Measurements from ENCODE around the gene CITED4. TPM values are rescaled to one million over a fixed set of nuclear protein-coding genes. Genes with fewer than 3 reads are reported as not detected.
A peak's percentile ranks its signal among the peaks of the same experiment; 100 is the strongest.

The CITED4 gene
- polyA plus RNA-seq, 2 donors, result 11.7 to 21.8 TPM

DNA sequence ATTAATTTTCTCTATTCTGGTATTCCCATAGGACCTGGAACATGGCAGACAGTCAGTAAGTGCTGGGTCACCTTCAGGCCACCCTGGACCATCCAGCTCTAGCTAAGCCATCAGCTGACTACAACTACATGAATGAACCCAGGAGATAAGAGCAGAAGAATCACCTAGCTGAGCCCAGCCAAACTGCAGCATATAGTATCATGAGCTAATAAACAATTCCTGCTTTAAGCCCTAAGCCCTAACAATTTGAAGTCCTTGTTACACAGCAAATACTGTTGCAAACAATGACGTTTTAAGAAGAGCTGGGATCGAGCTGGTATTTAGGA is 14.2 kb upstream of the CITED4 start:
- H3K27ac ChIP-seq (ENCODE audit: low read depth in 2 of 2, low read length in 1 of 2), result peak overlapping the region in 1 of 2 donors; percentile 3
- H3K27me3 ChIP-seq (ENCODE audit: control insufficient read depth in 1 of 2, insufficient read depth in 2 of 2, low read length in 2 of 2), result no peaks in the 10 kb centered on the region
- H3K4me3 ChIP-seq (ENCODE audit: low read depth in 1 of 2, low read length in 2 of 2), result no peak overlapping the region
- no peaks in the 10 kb centered on the region for H3K9me3 ChIP-seq (ENCODE audit: control insufficient read depth in 2 of 2, insufficient read depth in 1 of 2, low read depth in 1 of 2, low read length in 1 of 2)
- 89 to 91% methylated on average over 2 of the region's 2 CpGs for WGBS, 2 donors
- H3K36me3 ChIP-seq (ENCODE audit: control insufficient read depth in 2 of 2, insufficient read depth in 2 of 2, low read length in 1 of 2), result no peaks in the 10 kb centered on the region
- peaks cover 6 to 9% of the 10 kb centered on the region in 2 donors for H3K4me1 ChIP-seq (ENCODE audit: control insufficient read depth in 2 of 2, insufficient read depth in 2 of 2, low read length in 1 of 2)

DNA sequence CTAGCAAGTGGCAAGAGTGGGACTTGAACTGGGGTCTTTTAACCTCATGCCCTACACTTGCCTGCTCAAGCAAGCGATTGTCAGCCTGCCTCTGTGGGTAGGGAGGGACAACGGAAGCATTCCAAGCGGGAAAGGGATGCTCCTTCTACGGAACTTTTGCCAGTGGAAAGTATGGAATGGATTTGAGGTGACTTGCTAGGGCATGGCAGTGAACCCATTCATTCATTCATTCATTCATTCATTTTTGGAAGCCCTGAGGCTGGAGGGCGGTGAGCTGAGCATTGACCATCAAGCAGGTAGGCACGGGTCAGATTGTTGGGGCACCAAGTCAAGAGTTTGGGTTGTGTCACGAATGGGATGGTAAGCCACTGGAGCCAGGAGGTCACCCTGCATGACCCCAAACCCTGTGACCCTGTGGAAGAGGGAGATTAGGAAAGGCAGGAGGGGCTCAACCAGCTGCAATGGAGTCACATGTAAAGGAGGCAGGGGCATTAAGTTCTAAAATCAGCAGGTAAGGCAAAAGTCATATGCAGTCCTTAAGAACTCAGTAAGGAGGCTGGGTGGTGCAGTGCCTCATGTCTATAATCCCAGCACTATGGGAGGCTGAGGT is 11.8 kb upstream of the CITED4 start:
- no peak overlapping the region for H3K4me3 ChIP-seq (ENCODE audit: low read depth in 1 of 2, low read length in 2 of 2)

DNA sequence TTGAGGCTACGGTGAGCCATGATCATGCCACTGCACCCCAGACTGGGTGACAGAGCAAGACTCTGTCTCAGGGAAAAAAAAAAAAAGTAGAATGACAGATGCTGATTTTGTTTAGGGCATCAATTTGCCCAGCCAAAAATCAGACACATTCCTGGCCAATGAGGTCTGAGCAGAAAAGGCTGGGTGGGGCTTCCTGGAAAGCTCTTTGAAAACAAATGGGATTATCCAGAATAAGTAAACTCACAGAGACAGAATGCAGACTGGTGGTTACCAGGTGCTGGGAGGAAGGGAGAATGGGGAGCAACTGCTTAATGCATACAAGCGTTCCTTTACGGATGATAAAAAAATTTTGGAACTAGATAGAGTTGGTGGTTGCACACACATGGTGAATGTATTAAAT is 10.1 kb upstream of the CITED4 start:
- Histone ChIP-seq H3K9me3 (ENCODE audit: control insufficient read depth in 2 of 2, insufficient read depth in 1 of 2, low read depth in 1 of 2, low read length in 1 of 2) (no peaks in the 10 kb centered on the region), H3K36me3 (ENCODE audit: control insufficient read depth in 2 of 2, insufficient read depth in 2 of 2, low read length in 1 of 2) (no peaks in the 10 kb centered on the region), H3K27ac (ENCODE audit: low read depth in 2 of 2, low read length in 1 of 2) (no peak overlapping the region), H3K4me1 (ENCODE audit: control insufficient read depth in 2 of 2, insufficient read depth in 2 of 2, low read length in 1 of 2) (no peaks in the 10 kb centered on the region), H3K4me3 (ENCODE audit: low read depth in 1 of 2, low read length in 2 of 2) (no peak overlapping the region), H3K27me3 (ENCODE audit: control insufficient read depth in 1 of 2, insufficient read depth in 2 of 2, low read length in 2 of 2) (no peaks in the 10 kb centered on the region)
- 51 to 52% methylated on average over 3 of the region's 3 CpGs for WGBS, 2 donors

More for the DNA sequence above, 11.8 kb upstream of the CITED4 start:
- Histone ChIP-seq H3K36me3 (ENCODE audit: control insufficient read depth in 2 of 2, insufficient read depth in 2 of 2, low read length in 1 of 2) (no peaks in the 10 kb centered on the region), H3K27ac (ENCODE audit: low read depth in 2 of 2, low read length in 1 of 2) (no peak overlapping the region), H3K9me3 (ENCODE audit: control insufficient read depth in 2 of 2, insufficient read depth in 1 of 2, low read depth in 1 of 2, low read length in 1 of 2) (no peaks in the 10 kb centered on the region), H3K27me3 (ENCODE audit: control insufficient read depth in 1 of 2, insufficient read depth in 2 of 2, low read length in 2 of 2) (no peaks in the 10 kb centered on the region), H3K4me1 (ENCODE audit: control insufficient read depth in 2 of 2, insufficient read depth in 2 of 2, low read length in 1 of 2) (peaks cover 4 to 5% of the 10 kb centered on the region in 2 donors)
- WGBS, 2 donors, result 95 to 97% methylated on average over 7 of the region's 7 CpGs

- 92 to 94% methylated on average over 2 of the region's 2 CpGs for WGBS, 2 donors
- H3K9me3 ChIP-seq (ENCODE audit: control insufficient read depth in 2 of 2, insufficient read depth in 1 of 2, low read depth in 1 of 2, low read length in 1 of 2), result no peaks in the 10 kb centered on the region
- no peak overlapping the region for H3K4me3 ChIP-seq (ENCODE audit: low read depth in 1 of 2, low read length in 2 of 2)
- H3K27me3 ChIP-seq (ENCODE audit: control insufficient read depth in 1 of 2, insufficient read depth in 2 of 2, low read length in 2 of 2), result no peaks in the 10 kb centered on the region
- no peaks in the 10 kb centered on the region for H3K36me3 ChIP-seq (ENCODE audit: control insufficient read depth in 2 of 2, insufficient read depth in 2 of 2, low read length in 1 of 2)
- H3K27ac ChIP-seq (ENCODE audit: low read depth in 2 of 2, low read length in 1 of 2), result no peak overlapping the region
- H3K4me1 ChIP-seq (ENCODE audit: control insufficient read depth in 2 of 2, insufficient read depth in 2 of 2, low read length in 1 of 2), result no peaks in the 10 kb centered on the region
Observed at GRCh38 chr1:40870135-40870728, 8.1 kb upstream of the CITED4 start.

GRCh38 chr1:40868051-40868723 is 6.0 kb upstream of the CITED4 start:
- no peak overlapping the region for H3K27ac ChIP-seq (ENCODE audit: low read depth in 2 of 2, low read length in 1 of 2)
- no peaks in the 10 kb centered on the region for H3K9me3 ChIP-seq (ENCODE audit: control insufficient read depth in 2 of 2, insufficient read depth in 1 of 2, low read depth in 1 of 2, low read length in 1 of 2)
- H3K4me3 ChIP-seq (ENCODE audit: low read depth in 1 of 2, low read length in 2 of 2), result no peak overlapping the region
- no peaks in the 10 kb centered on the region for H3K36me3 ChIP-seq (ENCODE audit: control insufficient read depth in 2 of 2, insufficient read depth in 2 of 2, low read length in 1 of 2)
- no peaks in the 10 kb centered on the region for H3K4me1 ChIP-seq (ENCODE audit: control insufficient read depth in 2 of 2, insufficient read depth in 2 of 2, low read length in 1 of 2)
- 75 to 80% methylated on average over 4 of the region's 4 CpGs for WGBS, 2 donors
- H3K27me3 ChIP-seq (ENCODE audit: control insufficient read depth in 1 of 2, insufficient read depth in 2 of 2, low read length in 2 of 2), result no peaks in the 10 kb centered on the region

DNA sequence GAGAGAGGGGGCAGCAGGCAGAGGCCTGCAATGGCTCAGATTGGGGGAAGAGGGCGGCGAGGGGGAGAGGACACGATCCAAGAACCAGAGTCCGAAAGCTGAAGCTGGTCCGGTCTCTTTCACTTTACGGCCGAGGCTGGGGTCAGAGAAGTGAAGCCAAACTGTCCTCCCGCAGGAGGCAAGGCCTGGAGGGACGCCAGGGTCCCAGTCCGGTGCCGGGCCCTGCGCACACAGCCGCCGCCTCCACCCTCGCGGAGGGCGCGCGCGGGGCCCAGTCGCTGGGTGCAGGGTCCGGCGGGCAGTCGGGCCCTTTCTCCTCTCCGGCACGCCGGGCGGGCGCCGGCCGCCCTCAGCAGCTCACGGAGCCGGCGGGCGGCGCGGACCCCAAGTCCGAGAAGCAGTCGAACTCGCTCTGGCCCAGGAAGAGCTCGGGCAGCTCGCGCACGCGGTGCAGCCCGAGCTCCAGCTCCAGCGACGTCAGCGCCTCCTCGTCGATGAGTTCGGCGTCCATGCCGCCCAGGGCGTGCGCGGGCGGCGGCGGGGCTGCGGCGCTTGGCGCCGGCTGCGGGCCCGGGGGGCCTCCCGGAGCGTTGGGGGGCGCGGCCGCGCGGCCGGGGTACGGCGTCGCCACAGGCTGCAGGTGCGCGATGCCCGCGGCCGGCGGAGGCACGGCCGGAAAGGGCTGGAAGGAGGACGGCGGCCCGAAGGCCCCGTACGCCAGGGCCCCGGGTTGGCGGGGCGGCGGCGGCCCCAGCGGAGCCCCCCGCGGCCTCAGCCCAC is 749 bp downstream of the CITED4 start:
- Histone ChIP-seq H3K4me3 (ENCODE audit: low read depth in 1 of 2, low read length in 2 of 2) (peak overlapping the region; percentile 73 to 76), H3K27me3 (ENCODE audit: control insufficient read depth in 1 of 2, insufficient read depth in 2 of 2, low read length in 2 of 2) (no peaks in the 10 kb centered on the region), H3K36me3 (ENCODE audit: control insufficient read depth in 2 of 2, insufficient read depth in 2 of 2, low read length in 1 of 2) (no peaks in the 10 kb centered on the region), H3K9me3 (ENCODE audit: control insufficient read depth in 2 of 2, insufficient read depth in 1 of 2, low read depth in 1 of 2, low read length in 1 of 2) (no peaks in the 10 kb centered on the region), H3K4me1 (ENCODE audit: control insufficient read depth in 2 of 2, insufficient read depth in 2 of 2, low read length in 1 of 2) (peaks cover 3 to 8% of the 10 kb centered on the region in 2 donors), H3K27ac (ENCODE audit: low read depth in 2 of 2, low read length in 1 of 2) (peak overlapping the region; percentile 74 to 75)
- WGBS, 2 donors, result 4% methylated on average over 61 to 98 of the region's 98 CpGs

DNA sequence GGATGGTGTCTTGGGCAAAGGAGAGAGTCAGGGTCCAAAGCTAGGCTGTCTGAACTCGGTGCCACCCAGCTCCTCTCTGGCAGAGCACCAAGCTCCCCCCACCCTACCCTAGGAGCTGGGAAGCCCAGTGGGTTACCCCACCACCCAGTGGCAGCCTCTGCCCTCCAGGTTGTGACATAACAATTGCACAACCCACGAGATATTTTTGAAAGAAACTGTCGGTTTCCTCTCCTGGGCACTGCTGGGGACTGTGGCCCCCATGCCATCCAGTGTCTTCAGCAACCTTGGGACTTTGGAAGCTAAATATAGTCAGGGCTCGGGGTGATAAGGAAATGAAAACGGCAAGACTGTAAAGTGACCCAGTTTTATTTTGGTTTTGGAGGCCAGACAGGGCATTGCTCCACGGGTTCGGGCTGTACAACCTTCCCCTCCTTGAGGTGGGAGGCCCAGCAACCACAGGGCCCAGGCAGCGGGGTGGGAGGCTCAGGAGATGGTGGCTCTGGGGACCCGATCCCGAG is 1.4 kb downstream of the CITED4 start:
- Histone ChIP-seq H3K9me3 (ENCODE audit: control insufficient read depth in 2 of 2, insufficient read depth in 1 of 2, low read depth in 1 of 2, low read length in 1 of 2) (no peaks in the 10 kb centered on the region), H3K4me3 (ENCODE audit: low read depth in 1 of 2, low read length in 2 of 2) (peak overlapping the region; percentile 73 to 76), H3K27ac (ENCODE audit: low read depth in 2 of 2, low read length in 1 of 2) (peak overlapping the region in 1 of 2 donors; percentile 75), H3K27me3 (ENCODE audit: control insufficient read depth in 1 of 2, insufficient read depth in 2 of 2, low read length in 2 of 2) (no peaks in the 10 kb centered on the region), H3K36me3 (ENCODE audit: control insufficient read depth in 2 of 2, insufficient read depth in 2 of 2, low read length in 1 of 2) (no peaks in the 10 kb centered on the region), H3K4me1 (ENCODE audit: control insufficient read depth in 2 of 2, insufficient read depth in 2 of 2, low read length in 1 of 2) (peaks cover 3 to 12% of the 10 kb centered on the region in 2 donors)
- WGBS, 2 donors, result 24 to 34% methylated on average over 10 of the region's 10 CpGs

- Histone ChIP-seq H3K36me3 (ENCODE audit: control insufficient read depth in 2 of 2, insufficient read depth in 2 of 2, low read length in 1 of 2) (no peaks in the 10 kb centered on the region), H3K4me3 (ENCODE audit: low read depth in 1 of 2, low read length in 2 of 2) (no peak overlapping the region), H3K27me3 (ENCODE audit: control insufficient read depth in 1 of 2, insufficient read depth in 2 of 2, low read length in 2 of 2) (no peaks in the 10 kb centered on the region), H3K9me3 (ENCODE audit: control insufficient read depth in 2 of 2, insufficient read depth in 1 of 2, low read depth in 1 of 2, low read length in 1 of 2) (no peaks in the 10 kb centered on the region), H3K4me1 (ENCODE audit: control insufficient read depth in 2 of 2, insufficient read depth in 2 of 2, low read length in 1 of 2) (peaks cover 3 to 12% of the 10 kb centered on the region in 2 donors), H3K27ac (ENCODE audit: low read depth in 2 of 2, low read length in 1 of 2) (peak overlapping the region; percentile 48 to 65)
- WGBS, 2 donors, result 94 to 95% methylated on average over 4 of the region's 4 CpGs
Observed at GRCh38 chr1:40858856-40859416, 3.2 kb downstream of the CITED4 start.

DNA sequence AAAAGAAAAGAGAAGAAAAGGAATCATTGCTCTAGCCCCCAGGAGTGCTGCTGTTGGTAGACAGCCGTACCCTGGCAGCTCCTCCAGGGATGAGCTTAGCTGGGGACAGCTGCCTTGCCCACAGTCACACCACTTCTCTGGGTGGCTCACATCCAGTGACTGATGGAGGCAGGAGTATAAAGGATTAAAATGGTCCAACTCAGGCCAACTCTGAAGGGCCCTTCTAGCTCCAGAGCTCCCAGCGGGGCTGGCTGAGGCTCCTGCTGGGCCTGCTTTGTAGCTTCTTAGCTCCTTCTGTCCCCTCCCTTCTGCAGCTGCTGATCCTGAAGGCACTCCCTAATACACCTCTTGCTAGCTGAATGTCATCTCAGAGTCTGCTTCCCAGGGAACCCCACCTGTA is 4.4 kb downstream of the CITED4 start:
- Histone ChIP-seq H3K9me3 (ENCODE audit: control insufficient read depth in 2 of 2, insufficient read depth in 1 of 2, low read depth in 1 of 2, low read length in 1 of 2) (no peaks in the 10 kb centered on the region), H3K4me1 (ENCODE audit: control insufficient read depth in 2 of 2, insufficient read depth in 2 of 2, low read length in 1 of 2) (peaks cover 3 to 12% of the 10 kb centered on the region in 2 donors), H3K27me3 (ENCODE audit: control insufficient read depth in 1 of 2, insufficient read depth in 2 of 2, low read length in 2 of 2) (no peaks in the 10 kb centered on the region), H3K27ac (ENCODE audit: low read depth in 2 of 2, low read length in 1 of 2) (peak overlapping the region; percentile 8 to 71), H3K36me3 (ENCODE audit: control insufficient read depth in 2 of 2, insufficient read depth in 2 of 2, low read length in 1 of 2) (no peaks in the 10 kb centered on the region), H3K4me3 (ENCODE audit: low read depth in 1 of 2, low read length in 2 of 2) (no peak overlapping the region)
- WGBS, 2 donors, result 63 to 74% methylated on average over 2 of the region's 2 CpGs

All from esophagus (tissue), 2 donors.